ENCODE results near the gene PMVK.

The PMVK gene

GRCh38 chr1:154966111-154966510 is 29.6 kb upstream of the PMVK start:
- no peak for DNase-seq (ENCODE audit: low spot score)

- DNase-seq (ENCODE audit: low spot score): no peak
These were observed 27.8 kb upstream of the PMVK start for GRCh38 chr1:154964359-154964758.

DNA sequence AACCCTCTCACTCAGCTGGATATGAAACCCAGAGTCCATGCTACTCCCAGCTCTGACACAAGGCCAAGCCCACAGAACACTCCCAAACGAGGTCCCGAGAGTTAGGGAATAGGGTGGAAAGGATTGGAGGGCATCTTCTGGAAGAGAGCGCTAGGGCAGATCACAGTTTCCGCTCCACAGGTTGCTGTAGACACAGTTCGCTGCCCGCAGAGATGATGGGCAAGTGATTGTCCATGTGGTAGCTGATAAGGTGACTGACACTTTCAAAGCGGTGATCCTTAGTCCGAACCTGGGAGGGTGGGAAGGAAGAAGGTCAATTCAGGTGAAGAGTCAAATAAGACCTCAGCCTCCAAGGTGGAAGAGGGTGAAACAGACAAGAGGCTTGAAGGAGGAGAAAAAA is 27.1 kb upstream of the PMVK start:
- DNase-seq (ENCODE audit: low spot score): no peak

DNA sequence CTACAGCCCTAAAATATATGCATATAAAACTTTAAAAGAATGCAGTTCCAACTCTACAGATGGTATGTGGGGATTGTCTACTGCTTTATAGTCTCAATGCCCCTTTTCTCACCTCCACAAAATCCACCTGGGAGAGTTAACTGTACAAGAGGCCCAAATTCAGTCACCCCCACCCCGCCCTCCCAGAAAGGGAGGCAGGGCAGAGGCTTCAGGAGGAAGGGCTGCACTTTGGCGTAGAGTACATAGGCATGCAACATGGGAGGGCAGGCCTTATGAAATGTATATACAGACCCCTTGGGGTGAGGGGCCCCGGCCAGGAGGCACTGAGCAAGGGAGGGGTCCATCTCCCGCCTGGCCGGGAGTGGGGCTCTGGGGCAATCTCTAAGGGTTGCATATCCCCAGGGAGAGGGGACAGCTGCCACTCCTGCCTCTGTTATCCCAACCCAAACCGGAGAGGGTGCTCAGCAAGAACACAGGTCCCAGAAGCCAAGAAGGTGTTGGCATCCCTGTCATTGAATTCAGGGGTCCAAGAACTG is 26.3 kb upstream of the PMVK start:
- no peak for DNase-seq (ENCODE audit: low spot score)

DNA sequence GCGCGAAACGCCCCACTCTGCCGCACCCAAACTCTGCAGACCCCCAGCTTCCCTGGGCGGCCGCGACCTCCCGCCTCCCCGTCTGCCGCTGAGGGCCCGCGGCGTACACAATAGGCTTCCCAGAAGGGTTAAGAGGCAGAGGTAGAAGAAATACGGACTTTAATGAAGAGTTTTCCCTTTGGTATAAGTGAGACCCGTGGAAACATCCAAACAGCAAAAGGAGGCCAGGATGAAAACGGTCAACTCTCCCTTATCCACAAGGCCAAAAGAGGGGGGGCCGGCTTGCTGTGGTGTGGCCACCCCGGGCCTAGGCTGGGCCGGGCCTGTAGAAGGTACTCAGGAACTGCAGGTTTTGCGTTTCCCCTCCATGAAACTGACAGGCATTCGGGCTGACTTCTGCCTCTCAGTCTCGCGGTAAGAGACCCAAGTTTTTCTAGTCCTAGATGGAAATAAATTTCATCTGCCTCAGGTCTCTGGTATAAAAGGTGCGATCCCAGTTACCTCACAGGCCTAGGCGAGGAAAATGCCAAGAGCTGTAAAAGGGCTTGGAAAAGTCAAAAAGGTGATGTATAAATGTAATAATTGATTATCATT is 25.7 kb upstream of the PMVK start:
- peak; percentile 78 for DNase-seq (ENCODE audit: low spot score)

- DNase-seq (ENCODE audit: low spot score): peak; percentile 89
These were observed 25.0 kb upstream of the PMVK start, which contains the start of gene PYGO2 for GRCh38 chr1:154961207-154962155. PYGO2 (minus strand) TSS chr1:154961782; CDS start chr1:154961576, 206 bp downstream.

DNA sequence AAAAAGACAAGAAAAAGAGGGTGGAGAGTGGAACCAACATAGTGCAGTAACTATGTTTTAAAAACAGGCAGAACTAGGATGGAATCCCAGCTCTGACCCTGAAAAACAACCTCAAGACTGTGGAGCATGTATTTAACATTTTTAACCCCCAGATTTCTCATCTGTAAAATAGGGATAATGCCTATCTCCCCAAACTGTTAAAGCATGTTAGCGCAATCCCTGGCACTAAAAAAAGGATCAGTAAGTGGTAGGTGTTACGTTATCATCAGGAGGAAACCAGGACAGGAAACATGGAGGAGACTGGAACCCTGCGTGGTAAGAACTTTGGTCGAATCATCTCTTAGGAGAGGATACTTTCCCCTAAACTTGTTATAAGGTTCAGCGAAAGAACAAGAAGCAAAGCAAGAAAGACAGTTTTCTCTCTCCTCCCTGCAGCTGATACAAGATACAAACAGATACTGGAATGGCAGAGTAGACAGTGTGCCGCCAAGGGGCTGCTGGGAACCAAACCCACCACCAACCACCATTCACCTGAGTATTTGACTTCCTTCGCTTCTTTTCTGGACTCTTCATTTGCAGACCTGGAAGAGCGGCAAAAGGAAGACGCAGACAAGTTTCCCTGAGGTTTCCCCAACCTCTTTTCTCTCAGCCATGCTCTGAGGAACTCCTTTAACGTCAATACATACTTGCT is 24.1 kb upstream of the PMVK start:
- peak; percentile 38 for DNase-seq (ENCODE audit: low spot score)

DNA sequence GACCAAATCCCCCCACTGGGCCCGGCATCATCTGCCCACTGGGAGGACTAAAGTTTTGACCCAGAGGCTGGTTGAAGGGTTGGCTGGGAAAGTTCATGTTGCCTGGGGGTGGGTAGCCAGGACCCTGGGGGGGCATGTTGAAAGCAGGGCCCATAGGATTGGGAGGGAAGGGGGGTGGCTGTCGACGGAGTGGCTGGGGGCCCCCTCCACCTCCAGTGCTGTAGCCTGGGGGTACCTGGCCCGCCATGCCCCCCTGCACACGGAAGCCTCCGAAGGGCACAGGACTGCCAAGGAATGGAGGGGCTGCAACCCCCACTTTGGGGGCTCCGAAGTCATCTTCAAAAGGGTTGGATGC is 22.9 kb upstream of the PMVK start:
- no peak for DNase-seq (ENCODE audit: low spot score)

GRCh38 chr1:154958681-154959425 is 22.3 kb upstream of the PMVK start:
- no peak for DNase-seq (ENCODE audit: low spot score)

- DNase-seq (ENCODE audit: low spot score): no peak
These were observed 21.5 kb upstream of the PMVK start for GRCh38 chr1:154958036-154958435.

DNA sequence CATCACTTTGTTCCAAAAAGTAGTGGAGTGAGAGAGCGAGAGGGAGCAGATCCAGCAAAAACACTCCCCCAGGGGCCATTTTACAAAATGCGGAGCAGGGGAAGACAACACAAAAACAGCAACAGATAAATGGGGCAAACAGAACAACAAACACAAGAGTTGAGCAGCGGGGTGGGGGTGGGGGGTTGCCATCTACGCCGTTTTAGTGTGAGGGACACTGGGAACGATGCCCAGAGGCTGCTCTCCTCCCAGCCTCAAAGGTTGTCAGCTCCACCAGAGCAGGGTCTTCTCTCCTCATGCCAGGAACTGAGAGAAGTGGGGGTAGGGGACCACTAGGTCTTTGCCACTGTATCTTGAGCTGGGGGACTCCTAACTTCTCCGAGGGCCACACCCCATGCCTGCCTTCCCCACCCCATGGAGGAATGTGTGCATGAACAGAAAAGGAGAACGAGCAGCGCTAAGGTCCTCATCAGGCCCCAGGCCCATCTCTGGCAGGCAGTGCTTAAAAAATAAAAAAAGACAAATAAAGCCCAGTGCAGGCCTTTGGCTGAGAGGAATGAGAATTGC is 20.7 kb upstream of the PMVK start:
- DNase-seq (ENCODE audit: low spot score): no peak

GRCh38 chr1:154956544-154956941 is 20.0 kb upstream of the PMVK start:
- no peak for DNase-seq (ENCODE audit: low spot score)

- DNase-seq (ENCODE audit: low spot score): peak; percentile 99
These were observed 19.4 kb upstream of the PMVK start, which contains the start of gene PBXIP1 for GRCh38 chr1:154955718-154956543. PBXIP1 (minus strand) TSS chr1:154956099; CDS start chr1:154953721, 2,378 bp downstream.

DNA sequence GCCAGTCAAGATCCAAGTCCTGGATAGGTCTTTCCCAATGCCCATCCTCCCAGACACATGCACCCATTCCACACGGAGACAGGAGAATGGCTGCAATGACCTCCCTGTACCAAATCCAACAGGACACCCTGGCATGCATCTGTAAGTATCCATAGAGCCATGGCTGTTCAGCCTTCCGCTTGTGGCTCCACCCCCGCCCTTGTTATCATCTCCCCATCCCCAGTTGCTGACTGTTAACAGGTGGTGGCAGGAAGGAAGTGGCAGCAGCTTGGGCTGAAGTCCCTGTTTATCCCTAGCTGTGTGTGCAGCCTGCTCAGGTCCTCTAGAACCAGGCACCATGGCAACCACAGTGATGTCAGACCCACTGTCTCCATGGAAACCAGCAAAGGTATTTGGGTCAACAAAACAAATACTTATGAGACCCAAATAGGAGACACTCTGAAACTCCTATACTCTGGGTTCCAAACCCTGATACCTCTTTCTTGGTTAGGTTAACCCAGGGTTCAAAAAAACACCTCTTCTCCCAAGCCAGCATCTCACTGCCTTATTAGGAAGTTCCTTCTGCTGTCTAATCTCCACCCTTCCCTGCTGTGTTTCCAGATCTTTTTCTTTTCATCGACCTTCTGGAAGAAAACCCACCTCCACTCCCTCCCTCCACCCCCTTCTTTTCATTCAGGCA is 18.7 kb upstream of the PMVK start:
- DNase-seq (ENCODE audit: low spot score): peak; percentile 99

DNA sequence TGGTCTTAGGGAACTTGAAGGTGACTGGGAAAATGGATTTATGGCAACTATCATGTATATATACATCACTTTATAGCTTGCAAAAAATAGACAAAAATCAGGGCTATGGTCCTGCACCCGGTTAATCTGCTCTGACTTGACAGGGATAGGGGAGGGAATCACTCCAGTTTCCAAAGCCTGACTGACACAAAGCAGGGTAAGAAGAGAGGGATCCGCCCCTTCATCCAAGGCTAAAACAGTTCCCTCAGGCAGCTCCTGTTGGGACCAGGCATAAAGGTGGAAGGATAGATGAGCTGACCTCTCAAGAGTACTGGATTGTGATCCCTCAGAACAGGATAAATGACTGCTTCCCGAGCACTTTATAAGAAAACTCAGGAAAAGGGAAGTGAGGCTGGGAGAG is 18.0 kb upstream of the PMVK start:
- DNase-seq (ENCODE audit: low spot score): no peak

DNA sequence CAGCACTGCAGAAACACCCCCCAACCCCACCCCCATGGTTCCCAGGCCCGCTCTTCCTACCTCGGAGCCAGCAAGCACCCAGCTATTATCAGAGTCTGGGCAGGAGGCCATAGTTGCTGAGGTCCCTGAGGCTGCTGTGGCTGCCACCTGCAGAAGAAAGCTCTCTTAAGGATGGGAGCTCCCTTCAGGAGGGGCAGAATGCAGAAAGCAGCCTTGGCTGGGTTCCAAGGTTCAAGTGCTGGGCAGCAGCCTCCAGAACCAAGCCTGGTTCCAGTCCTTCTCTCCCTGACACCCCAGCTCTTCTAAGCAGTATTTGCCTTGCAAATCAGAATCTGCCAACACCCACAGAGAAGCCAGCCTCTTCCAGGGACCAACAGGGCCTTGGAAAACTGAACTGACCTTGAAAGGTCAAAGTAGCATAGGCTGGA is 17.1 kb upstream of the PMVK start:
- peak; percentile 55 for DNase-seq (ENCODE audit: low spot score)

DNA sequence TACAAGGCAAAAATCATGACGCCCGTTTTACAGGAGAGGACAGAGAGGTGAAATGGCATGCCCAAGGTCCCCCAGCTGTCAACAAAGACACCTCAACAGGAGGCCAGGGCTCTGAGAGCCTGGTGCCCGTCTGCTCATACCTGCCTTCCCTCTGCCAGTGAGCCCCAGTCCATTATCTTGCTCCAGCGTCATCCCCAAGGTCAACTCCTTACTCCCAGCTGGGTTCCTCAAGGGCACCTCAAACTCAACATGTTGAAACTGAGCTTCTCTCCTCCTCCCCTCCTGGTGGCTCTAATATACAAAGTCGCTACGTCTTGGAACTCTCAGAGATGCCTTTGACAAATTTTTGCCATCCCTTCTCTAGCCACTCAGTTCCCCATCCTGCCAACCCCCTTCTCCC is 16.1 kb upstream of the PMVK start:
- DNase-seq (ENCODE audit: low spot score): no peak

GRCh38 chr1:154951901-154952657 is 15.6 kb upstream of the PMVK start:
- DNase-seq (ENCODE audit: low spot score): no peak

DNA sequence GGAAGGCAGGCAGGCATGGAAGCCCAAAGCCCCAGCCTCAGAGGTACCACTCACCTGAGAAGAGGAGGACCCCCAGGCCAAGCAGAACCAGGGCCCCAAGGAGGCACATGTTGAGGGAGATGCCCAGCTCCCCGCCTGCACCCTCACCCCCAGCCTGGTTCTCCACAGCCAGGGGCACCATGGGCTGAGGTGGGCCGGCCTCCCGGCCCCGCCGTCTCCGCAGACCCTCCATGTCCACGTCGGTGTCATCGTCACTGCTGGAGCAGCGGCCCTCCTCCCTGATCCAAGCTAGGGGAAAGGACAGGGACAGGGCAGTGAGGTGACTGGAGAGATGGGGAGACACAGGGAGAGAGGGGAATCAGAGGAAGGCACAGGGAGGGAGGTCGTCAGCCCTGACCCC is 11.6 kb upstream of the PMVK start:
- DNase-seq (ENCODE audit: low spot score): no peak

Data from NAMALWA (cell line).